CD4-positive, alpha-beta T cell treated with Interleukin-15 for 4 hours (primary cell): ENCODE results near the gene BARX2.

Experiments used
- DNase-seq: peaks from one replicate; pipeline ENCODE4 v3.0.0-alpha.2; 2020; ENCODE audit warnings: low spot score

Gene BARX2

DNA sequence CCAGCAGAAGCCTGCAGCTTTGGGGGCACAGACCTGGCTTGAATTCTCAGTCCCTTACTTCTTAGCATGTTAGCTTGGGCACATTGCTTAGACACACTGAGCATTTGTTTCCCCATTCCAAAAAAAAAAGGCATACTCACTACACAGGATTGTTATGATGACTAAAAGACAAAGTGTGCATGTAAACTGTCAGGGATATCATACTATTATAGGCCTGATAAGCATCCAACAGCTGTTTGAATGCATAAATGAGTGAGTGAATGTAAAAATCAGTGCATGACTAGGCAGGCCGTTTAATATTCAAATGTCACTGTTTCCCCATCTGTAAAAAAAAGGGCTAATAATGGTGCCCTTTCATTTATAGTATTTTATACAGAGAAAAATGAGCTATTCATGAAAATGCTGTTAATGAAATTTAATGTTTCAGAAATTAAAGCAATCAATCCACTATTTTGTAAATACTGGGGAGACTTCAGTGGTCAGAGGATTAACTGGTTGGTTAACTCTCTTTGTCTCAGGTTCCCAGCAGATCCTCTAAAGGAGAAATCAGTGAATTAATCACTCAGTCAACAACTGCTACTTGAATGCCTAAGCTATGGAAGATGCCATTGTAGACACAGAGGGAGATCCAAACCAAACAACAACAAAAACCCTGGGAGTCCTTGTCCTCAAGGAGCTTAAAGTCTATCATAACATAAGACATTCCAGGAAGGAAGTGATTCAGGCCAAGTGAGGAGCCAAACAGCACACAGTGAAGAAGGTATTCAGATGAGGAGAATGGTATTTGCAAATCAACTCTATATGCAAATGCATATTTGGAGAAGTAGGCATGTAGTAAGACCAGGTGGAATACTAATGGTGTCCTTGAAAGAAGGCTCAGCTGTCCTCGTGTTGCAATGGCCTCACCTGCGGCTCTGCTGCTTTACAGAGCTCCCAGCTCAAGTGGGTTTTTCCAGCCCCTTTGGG is 26.8 kb downstream of the BARX2 start:
- no peak for DNase-seq

DNA sequence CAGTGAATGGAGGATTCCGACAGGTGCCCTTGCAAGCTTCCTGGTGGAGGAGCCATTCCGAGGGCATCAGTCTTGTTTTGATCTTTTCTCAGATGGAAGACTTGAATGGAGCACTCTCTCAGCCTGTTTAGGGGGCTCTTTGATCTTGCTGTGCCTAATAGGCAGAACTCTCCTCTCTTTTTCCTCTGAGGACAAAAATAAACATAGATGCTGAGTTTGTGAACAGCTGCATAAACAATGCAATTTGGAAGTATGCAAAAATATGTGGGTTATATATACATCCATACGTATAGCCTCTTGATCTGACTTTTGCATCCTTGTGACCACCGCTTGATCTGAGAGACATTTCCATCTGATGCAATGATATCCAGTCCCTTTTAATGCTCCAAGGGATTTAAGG is 29.1 kb downstream of the BARX2 start:
- DNase-seq: no peak

DNA sequence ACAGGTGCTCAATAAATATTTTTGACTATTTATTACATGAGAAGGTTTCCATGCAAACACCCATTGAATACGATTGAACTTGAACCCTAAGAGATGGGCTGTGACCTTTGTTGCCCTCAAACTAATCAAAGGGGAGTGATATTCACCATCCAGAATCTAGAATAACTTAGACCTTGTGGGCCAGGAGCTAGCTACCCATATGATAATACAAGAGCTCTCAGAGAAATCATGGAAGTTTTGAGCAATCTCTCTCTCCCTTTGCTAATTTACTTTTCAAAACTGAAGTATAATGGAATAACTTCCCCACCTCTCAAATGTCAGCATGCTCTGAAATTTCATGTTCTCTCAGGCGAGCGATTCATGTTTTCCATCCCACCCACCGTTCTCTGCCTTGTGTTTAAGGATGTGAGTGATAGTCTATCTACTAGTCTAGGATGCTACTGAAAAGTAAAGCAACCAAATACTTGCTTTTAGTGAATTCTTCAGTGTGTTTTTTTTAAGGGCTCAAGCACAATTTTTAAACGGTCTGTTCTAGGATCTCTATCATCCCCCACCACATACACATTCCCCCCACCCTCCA is 33.3 kb downstream of the BARX2 start:
- DNase-seq: no peak

DNA sequence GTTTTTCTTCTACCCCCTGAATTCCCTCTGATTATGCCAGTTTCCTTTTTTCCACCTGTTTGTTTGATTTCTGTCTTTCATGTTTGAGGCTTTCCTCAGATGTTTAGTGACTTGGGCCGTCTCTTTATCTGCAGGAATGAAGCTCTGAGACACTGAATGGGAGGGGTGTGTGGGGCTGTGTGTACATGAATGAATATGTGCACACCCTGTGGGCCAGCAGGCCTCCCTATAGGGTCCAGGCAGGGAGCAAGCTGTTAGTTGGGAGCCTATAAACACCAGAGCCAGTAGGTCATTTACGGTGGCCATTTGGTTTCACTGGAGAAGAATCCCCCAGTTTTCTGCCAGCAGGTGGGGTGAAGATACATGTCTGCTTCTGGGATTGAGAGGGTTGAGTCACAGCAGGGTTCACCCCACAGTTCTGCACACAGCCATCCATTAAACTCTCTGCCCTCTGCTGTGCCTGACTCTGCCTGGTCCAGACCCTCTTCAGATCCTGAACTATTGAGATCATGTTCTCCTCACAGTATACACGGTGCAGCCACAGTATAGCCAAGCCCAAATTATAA is 34.8 kb downstream of the BARX2 start:
- DNase-seq: no peak

DNA sequence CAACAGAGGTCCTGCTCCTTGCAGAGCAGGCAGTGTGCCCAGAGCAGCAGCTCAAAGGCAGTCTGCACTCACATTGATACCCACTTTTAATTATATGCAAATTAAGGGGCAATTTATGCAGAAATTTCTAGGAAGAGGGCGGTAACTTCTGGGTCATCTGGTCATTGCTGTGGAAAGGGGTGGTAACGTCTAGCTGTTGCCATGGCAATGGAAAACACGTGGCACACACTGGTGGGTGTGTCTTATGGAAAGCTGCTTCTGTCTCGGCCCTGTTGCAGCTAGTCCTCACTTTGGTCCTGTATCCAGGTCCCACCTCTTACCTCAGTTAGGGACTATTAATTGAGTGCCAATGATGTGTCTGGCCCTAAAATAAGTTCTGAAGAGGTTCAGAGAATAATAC is 36.8 kb downstream of the BARX2 start:
- DNase-seq: no peak

DNA sequence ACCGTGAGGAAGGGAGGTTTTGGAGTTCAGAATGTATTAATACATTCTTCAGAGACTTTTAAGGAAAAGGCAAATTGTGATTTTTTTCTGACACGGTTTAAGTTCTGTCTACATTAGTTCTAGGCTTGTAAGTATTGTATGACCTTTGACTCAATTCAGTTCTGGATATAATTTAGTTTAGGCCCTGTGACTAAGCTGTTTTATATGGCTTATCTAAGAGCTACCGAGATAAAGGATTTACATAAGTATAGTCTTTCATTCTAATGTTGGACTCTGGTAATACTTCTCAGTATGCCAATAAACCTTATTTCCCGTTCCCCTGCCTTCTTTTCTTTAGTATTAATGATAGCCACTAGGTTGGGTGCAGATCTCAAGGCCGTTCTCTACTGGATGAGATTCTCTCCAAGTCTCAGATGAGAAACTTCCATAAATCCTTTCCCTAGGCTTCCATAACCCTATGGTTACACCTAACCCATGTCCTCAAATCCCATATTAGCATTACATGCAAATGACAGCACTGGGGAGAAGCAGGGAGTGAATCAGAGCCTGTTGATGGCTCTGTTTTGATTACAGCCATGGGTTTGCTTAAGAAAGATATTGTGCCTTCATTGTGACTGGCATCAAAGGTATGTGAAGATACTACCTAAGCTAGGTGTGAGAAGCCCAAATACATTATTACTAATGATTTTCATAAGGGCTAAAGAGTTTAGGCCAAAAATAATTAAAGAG is 38.7 kb downstream of the BARX2 start:
- no peak for DNase-seq

DNA sequence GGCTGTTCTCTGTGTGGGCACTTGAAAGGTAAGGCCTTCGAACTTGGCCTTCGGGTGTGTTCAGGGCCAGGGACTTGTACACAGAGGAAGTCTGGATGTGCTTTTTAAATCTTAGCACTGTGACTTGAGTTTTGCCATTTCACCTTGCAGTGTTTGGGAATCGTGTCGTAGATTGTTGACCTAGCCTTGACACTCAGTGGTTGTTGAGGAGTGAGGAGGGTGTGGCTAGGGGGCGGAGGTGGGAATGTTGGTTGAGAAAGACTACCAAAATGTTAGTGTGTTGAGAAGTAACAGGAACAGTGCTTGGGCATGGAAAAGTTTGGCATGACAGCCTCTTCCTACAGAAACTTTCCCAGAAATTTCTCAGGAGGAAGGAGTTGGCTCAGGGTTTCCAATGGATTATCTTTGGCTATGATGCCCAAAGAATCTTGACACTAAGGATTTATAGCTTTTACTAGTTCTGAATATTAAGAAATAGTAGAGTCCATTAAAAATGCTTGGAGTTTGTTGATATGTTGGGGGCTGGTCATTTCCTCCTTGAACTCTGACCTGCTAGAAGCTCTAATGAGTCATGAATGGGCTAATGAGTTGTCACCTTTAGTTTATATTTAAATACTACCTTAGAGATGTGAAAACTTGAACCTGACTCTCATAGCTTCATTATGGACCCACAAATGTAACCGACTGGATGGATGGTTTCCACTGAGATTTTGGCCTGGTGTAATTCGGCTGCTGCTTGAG is 40.6 kb downstream of the BARX2 start:
- DNase-seq: no peak

DNA sequence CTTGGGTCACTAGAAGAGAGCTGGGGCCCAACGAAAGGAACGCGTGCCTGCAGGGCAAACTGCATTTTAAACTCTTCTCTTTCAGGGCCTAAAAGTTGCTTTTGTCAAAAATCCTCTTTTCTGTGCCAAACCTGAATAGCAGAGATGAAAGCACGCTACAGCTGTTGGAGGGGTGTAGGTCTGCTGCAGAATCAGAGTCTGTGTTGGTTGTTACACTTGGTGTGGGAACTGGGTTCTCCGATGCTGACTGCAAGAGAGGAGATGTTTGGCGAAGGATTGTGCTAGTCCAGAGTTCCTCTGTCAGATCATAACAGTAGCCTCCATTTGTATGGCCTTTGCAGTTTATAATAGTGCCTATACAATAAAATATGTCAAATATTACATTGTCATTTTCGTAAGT is 41.8 kb downstream of the BARX2 start:
- no peak for DNase-seq

DNA sequence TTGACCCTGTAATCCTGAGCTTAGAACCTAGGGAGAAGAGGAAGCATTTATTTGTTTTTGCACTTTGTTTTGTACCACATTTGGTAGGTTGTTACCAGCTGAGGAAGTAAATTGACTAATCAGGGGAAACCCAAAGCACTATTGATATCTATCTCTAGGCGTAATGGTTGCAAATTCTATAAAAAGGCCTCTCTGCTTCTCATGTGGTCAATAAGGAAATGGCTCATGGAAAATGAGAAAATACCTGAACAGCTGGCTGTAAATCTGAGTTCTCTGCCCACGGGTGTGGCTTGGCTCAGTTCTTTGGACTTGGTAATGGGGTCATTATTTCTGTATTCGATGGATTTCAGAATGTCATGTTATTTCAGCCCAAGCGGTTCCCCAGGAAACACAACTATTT is 42.4 kb downstream of the BARX2 start:
- DNase-seq: no peak

DNA sequence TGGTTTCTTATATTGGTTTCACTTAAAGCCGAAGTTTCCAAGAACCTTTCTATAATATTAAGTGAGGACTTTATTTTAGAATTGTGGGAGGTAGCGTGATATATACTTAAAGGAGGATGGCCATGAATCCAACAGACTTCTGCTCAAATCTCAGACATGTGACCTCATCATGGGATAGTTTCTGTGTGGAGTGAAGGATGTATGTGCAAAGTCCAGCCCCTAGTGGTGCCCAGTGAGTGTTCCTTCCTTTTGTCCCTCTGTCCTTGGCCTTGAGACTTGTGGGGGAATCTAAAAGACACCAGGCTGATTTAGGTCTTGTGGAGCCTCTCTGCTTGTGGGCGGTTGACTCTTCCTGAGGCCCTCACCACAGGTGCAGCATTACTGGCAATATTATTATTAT is 43.7 kb downstream of the BARX2 start:
- DNase-seq: no peak

DNA sequence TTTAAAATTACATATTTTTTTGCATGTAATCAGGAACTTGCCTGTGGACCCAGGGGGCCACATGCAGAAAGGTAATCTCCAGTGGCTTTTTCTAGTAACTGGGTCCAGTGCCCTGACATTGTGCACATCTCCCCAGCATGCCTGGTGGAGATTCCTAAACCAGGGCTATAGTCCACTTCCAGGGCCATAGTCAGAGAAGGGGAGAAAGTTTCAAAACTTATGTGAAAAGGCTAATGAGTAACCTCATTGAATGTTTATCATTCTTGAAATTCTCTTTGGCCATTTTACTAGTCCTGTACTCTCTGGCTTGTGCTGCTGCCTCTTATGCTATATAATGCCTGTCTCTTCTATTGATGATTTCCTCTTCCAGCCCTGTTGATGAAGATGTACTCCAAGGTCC is 47.8 kb downstream of the BARX2 start:
- DNase-seq: no peak

DNA sequence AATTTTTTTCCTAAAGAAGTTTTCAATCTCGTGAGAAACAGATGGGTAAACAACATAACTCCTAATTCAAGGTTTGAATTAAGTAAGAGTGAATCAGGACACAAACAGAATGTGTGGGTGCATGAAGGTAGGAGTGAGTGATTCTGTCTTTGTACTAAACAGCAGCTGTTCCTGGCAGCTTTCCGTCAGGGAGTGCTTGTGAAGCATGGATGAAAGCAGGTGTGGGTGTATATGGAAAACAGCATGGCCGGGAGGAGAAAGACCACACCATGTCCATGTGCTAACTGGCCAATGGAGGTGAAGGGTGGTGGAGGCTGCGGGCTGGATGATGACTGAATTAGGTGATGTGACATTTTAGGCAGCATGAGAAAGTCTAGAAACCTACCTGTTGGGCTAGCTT is 49.6 kb downstream of the BARX2 start:
- no peak for DNase-seq

DNA sequence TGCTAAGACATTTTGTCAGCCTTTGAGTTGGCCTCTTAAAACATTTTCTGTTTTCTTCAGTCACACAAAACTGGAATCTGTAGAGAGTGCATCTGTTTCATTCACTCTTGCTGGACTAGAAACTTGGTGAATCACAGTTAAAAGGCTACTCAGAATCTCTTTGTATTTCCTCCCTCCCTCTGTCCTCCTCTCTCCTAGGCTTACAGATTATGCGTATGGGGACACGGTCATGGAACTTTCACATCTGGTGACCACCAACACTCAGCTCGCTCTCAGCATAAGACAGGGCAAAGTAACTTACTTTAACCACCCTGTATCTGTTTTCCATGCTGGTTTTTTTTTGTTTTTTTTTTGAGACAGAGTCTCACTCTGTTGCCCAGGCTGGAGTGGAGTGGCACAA is 50.4 kb downstream of the BARX2 start:
- DNase-seq: no peak

DNA sequence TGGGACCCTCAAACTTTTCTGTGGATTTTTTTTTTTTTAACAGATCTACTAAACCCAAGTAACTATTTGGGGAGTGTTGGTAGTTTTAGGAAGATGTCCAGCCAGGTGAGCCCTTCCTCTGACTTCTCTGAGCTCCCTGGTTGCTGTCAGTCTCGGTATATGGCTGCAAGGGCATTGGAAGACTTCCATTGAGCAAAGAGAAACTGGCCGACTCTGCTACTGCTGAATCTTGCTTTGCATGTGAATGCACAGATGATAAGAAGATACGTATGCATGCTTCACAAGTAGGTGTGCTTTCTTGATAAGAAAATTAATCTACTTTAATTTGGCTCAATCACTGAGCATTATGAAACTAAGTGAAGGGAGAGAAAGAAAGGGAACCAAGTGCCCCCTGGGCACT is 51.1 kb downstream of the BARX2 start:
- DNase-seq: no peak

DNA sequence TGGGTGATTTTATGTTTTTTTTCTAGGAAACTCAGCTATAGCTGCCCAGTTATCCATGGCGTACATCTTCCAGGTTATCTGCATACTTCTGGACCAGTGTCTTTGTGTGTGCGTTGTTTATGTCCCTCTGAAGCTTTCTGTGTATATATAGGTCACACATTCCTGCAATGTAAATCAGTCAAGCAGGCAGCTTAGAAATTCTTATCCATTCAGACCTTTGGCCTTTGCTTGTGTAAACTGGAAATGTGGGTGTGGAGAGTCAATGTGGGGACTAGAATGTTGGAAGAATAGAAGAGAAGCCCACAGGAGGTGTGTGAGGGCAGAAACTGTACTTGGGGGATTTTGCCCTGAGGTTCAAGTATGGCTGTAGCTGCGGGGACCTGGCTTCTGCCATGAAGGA is 51.7 kb downstream of the BARX2 start:
- no peak for DNase-seq

DNA sequence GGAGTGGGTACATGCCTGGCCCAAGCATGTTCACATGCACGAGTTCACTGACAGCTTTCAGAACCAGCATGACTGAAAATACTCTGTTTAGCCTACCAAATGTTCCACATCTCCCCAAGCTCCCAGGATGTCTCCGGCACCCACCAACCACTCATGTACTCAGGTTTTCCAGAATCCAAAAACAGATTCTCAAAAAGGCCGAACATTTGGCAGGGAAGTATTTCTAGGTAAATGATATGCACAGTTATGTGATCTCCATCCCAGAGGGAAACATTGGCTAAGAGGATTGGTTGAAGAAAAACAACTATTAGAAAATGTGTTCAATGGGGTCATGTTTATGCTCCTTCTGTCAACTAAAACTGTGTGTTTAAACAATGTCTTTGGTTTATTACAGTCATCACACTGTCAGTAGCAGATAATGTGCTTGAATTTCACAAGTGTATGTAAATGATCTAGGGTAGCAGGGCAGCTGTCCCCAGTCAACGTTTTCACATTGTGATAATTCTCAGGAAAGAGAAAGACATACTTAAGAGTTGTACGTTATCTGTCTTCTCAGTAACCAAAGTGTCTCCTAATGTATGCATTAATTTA is 52.3 kb downstream of the BARX2 start:
- DNase-seq: no peak

DNA sequence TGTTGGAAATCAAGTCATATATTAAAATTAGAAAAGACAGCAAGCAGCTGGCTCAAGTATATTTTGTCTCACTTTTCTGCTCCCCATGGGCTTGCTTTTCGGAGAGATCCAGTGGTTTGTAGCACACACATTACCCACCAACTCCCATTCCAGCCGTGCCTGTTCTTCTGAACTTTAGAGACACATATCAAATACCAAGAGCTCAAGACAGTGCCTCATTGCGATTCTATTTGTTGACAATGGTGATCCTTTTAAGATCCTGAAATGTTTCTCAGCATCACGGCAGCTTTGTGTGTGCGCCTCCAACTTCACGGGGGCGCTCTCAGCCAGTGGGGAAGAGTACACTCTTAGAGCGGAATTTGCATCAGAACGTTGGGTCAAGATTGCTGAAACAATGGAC is 52.9 kb downstream of the BARX2 start:
- DNase-seq: no peak

DNA sequence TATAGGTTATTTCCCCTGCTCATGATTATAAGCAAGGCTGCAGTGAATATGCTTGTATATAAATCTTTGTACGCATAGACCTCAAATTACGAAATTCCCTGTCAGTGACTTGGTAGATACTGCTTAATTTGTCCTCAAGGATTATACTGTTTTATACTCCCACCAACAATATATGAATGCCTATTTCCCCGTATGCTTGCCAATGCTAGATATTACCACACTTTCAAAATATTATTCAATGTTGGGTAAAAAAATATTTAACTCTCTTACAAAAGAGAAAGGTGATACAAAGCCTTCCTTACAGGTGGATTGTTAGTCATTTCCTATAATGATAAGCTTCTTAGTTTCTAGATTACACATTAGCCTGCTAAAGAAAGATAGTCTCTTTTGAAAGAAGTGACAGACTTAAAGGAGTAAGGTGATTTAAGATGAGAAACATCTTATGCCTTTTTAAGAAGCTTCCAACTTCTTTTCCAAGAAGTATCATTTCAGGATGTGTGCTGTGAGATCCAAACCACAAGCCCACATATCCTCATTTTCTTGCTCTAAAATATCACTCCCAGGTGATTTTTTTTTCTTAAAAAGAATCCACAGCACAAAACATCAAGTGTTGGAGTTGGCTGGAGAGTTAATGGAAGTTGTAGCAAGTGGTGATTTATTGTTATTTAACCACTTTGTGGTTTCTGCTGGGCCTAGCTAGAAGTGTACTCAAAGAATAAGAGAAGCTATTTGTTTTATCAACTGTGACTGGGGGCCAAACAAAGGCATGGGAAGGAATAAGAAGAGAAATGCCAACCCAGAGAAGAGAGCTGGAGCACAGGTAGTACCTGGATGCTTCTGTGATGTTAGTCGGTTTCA is 59.2 kb downstream of the BARX2 start:
- DNase-seq: no peak

DNA sequence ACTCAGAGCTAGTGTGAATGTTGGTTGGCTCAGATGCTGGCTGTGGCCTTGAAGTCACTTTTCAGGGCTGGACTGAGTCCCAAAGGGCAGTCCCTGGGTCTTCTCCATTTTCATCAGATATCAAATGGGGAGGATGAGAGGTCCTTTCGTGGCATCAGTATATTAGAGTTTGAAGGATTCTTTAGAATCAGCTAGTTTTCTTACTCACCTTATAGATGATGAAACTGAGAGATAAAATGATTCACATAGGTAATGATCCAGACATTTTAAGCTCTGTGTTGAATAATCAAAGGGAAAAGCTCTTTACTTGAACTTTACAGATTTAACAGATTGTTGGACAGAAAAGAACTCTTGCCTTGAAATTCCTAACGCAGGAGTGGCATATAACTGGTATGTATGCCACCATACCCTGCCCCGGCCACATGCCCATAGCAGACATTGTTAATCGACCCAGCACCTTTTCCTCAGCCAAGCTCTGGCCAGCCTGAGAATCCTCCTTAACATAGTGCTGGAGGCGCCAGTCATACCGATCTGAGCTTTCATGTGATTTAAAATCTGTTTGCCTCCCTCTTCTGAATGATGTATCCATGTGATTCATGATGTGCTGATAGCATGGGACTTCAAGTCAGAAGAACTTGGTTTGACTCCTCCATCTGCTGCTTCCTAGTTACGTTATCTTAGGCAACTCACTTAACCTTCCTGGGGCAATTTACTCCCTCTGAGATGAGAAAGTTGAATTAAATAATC is 60.0 kb downstream of the BARX2 start:
- no peak for DNase-seq

DNA sequence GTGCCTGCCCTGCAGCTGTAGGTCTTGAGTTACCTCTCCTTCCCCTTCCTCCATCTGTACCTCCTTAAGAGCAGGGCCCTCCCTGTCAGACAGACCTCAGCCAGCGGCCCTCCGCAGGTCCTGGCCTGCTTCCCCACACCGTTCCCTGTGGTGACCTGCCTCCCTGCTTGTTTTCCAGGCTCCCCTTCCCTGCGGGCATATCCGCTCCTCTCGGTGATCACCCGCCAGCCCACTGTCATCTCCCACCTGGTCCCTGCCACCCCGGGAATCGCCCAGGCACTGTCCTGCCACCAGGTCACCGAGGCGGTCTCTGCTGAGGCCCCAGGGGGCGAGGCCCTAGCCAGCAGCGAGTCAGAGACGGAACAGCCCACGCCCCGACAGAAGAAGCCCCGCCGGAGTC is 60.9 kb downstream of the BARX2 start:
- DNase-seq: no peak
